SKM-1 (cell line): ENCODE results near the gene HS2ST1.
A peak's percentile ranks its signal among the peaks of the same experiment; 100 is the strongest.

Experiments
- DNase-seq: peaks from one replicate; lab custom pipeline; 2025; ENCODE audit not compliant: unreplicated experiment; lab: John Stamatoyannopoulos, UW

The HS2ST1 gene

GRCh38 chr1:87104945-87105344 lies 190.5 kb downstream of the HS2ST1 start:
- DNase-seq, result no peak

- DNase-seq, result no peak
Measured at GRCh38 chr1:87106144-87106543, 191.7 kb downstream of the HS2ST1 start.

- DNase-seq, result no peak
Measured at GRCh38 chr1:87106867-87107266, 192.4 kb downstream of the HS2ST1 start.

DNA sequence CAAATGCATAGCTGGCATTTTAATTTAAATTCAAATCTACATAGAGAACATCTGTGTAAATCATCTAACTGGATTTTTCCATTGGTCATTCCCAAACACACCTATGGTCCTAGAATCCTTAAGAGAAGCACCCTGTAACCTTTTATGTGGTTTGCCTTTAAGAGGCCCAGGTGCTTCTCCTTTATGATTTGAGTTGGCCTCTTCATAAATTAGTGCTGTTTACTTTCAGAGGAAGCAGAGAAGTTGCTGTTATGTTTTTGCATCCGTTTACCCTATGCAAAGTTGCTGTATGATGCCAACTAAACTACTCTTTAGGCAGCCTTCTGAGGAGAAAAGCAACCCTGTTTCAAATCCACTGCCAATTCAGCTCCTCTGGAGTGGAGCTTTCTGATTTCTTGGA lies 193.8 kb downstream of the HS2ST1 start:
- no peak for DNase-seq

- DNase-seq, result no peak
Measured at GRCh38 chr1:87108814-87109411, 194.5 kb downstream of the HS2ST1 start.

GRCh38 chr1:87111659-87112371 lies 197.4 kb downstream of the HS2ST1 start:
- DNase-seq, result no peak

DNA sequence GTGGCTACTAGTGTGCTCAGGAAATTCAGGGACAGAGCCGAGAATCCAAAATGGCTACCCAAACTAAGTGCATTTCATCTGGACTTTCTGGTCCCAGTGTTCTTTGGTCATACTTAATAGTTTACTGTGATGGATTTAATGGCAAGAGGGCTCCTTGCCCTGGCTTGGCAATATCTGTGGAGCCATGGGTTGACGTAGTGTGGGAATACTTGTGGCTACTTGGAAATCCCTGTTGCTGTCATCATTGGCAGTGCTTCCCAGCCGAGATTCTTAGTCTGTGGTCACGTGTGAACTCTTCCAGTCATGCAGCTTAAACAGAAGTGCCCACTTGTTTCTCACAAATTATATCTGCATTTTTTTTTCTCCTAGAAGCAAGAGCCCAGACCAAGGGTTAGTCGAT lies 198.9 kb downstream of the HS2ST1 start:
- DNase-seq, result no peak

DNA sequence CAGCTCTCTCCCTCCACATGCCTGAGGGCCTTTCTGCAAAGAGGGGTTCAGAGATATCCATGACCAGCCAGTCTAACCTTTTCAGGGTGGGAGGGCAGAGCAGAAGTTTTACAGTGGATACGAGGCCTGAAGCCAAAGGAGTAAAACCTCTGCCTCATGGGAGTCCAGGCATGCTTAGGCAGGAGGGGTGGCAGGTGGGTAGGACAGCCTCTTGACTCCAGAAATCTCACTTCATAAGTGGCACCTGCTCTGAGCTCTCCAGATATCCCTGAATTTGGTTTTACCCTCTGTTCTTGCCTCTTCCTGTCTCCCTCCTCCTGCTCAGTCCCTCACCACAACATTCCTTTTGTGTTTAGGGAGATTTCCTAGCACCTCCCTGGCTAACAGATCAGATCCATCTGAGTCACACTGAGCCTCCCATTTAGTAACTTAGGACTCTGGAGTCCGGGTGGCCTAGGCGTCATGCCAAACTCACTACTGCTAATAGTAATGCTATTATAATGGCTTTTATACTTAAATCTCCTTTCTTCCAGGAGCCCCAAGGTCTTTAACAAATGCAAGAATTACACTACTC lies 201.0 kb downstream of the HS2ST1 start:
- no peak for DNase-seq

DNA sequence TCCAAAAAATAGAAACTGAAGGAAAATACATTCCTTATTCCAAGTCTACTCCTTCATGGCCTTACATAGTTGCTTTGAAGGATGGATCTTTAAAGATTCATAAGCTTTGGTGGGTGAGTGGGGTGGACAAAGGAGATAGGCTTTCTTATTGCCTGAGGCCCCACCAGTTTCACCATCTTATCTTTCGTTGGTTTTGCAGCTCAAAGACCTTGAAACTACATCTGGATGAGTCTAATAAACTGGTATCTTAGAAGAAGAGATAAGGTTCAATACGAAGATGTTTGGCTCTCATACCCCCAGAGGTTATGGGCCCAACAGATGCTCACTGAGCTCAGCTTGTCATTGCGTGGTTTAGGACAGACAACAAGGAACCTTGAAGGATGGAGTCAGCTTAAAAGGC lies 201.5 kb downstream of the HS2ST1 start:
- DNase-seq, result no peak

- no peak for DNase-seq
Measured at GRCh38 chr1:87117761-87118368, 203.4 kb downstream of the HS2ST1 start.

DNA sequence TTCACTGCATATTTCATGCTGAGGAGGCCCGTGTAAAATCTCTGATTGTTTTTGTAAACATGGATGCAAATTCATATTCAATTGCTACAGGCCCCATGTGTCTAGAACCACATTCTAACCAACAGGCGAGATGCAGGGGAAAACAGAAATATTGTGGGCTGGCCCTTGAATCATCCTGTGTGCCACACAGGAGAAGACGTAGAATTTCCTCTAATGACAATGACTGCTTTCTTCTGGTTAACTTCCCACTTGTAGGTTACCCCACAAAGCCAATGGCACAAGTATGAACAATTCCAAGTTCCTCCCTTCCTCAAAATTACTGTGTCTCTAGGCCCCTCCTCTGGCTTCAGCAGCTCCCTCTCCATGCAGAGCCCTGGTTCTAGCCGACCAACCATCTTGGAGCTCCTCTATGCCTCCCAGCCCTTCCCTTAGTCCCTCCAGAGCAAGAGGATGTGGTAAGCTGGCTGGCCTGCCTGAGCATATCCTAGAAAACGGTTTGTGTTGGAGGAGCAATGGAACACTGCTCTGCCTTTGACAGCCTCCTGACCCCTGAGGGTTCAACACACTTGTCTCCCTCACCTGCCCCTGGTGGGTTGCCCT lies 205.2 kb downstream of the HS2ST1 start:
- no peak for DNase-seq

DNA sequence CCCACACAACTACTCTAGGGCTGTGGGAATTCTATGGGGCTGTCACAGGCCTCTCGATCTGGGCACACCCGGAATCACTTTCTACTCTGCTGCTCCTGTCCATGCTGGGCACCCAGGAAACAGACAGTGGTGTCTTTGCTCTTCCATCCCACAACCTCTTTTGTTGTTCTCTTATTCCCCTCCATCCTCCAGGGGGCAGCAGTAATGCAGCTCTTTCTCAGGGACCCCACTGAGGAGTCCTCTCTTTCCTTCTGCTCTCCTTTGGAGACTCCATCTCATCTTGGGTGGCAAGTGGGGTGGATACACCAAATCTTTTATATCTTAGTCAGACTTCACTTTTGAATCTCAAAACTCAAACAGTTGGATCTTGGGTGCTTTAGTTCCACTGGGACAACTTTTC lies 206.3 kb downstream of the HS2ST1 start:
- no peak for DNase-seq

GRCh38 chr1:87121711-87122163 lies 207.3 kb downstream of the HS2ST1 start:
- DNase-seq, result no peak

DNA sequence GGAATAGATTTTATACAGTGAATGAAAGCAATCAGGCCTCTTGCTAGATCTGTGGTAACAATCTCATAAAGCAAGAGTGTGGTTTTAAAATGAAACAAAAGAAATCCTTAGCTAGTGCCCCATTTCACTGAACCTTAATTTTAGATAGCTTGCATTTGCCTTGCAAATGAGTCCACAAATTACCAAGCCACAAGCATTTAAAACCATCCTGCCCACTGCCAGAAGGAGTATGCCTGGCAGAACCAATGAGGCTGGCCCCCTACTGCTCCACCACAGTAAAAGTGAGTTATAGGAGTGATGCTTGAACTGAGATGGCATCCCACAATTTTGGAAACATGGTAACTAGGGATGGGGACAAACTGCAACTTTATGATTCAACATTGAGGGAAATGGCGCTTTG lies 207.8 kb downstream of the HS2ST1 start:
- no peak for DNase-seq

- DNase-seq, result no peak
Measured at GRCh38 chr1:87123610-87124009, 209.2 kb downstream of the HS2ST1 start.

DNA sequence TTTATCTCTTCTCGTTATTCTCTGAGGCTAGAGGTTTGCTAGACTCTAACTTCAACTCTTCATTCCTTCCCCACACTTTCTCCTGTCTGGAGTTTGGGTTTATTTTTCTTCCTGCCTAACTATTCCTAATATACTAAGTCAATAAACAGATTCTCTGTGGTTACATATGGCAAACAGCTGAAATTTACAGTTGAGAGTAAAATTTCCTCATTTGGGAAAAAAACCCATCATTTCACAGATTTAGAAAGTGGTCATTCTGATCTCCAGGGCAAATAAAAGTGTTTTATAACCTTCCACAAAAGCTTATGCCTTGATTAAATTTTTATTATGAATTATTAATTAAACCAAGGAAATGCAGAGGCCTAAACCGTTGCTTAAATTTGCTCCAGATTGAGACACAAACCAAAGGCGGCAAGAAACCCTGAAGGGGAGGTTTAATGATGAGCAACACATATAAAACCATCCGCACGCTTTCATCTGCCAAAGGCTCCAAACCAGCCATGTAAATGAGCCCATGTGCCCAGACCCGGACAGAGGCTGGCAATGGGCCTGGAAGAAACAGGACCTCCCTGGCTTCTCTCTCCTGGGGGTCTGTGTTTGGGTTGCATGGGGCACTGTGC lies 212.6 kb downstream of the HS2ST1 start:
- DNase-seq, result no peak

DNA sequence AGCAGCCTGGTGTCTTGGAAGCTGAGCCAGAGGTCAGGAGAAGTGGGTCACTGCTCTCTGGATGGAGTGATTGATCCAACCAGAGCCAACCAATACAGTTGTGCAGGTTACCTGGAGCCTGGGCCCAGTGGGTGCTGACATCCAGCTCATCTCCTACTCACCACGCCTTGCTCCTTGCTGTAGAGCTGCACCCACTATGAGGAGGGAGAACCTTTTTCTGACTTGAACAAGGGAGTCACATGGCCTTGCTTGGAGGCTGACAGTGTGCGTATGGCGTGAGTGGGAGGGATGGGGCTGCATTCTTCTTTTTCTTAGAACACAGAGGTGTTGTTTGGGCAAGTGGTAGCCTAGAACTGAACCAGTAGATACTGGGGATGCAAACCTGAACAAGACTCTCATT lies 213.1 kb downstream of the HS2ST1 start:
- no peak for DNase-seq

DNA sequence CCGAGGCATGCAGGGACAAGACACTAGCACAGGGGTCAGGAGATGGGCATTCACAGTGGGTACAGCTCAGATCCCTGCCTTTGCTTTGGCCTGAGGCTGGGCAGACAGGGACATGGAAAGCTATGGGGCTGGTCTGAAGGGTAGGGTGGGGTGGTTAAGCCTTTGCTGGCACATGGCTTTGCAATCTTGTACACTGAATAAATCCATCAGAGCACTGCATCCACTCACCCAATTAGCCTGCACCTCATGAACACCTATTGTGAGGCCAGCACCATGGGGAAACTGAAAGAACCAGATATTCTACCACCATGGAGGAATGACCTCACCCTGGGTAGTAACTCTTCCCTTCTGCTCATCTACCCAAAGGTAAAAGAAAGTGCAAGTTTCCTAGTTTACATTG lies 214.6 kb downstream of the HS2ST1 start:
- DNase-seq, result no peak

GRCh38 chr1:87129606-87130005 lies 215.2 kb downstream of the HS2ST1 start:
- no peak for DNase-seq

DNA sequence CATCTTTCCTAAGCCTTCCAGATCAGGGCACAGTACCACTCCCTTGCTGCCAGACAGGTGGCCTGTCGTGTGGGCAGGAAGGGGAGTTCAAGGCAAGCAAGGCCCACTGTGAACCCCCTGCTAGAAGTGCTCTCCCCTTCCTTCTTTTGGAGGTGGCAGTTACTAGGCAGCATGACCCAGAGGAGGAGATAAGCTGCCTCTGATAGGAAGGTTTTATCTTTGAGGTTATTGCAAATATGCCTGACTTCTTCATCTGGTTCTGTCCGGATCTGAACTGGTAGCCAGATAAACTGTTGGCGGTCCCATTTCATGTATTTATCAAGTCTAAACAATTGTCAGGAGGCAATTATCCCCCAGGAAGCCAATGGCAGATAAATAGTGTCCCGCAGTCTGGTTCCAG lies 216.0 kb downstream of the HS2ST1 start:
- no peak for DNase-seq

- peak; percentile 73 for DNase-seq
Measured at GRCh38 chr1:87131809-87132283, 217.4 kb downstream of the HS2ST1 start.
